Measurements from ENCODE around the gene CYP4A22. TPM values are rescaled to one million over a fixed set of nuclear protein-coding genes. Genes with fewer than 3 reads are reported as not detected.

The CYP4A22 gene
- total and polyA plus RNA-seq, 9 of the 15 experiments (the other 6 are each of a cell fraction or from before 2014, with no cell fraction given) = 0.07 TPM; not detected in 8

- TF ChIP-seq ZNF785 (CRISPR knock-in tag; IDR thresholded peaks at IDR 0.05) (no peak), ERF (CRISPR knock-in tag; IDR thresholded peaks at IDR 0.05) (no peak), BHLHE40 (IDR thresholded peaks at IDR 0.05; ENCODE audit: low read length) (no peak), ZNF311 (CRISPR knock-in tag; IDR thresholded peaks at IDR 0.05) (no peak), STAT5B (CRISPR knock-in tag; IDR thresholded peaks at IDR 0.05) (no peak), GABPB2 (CRISPR knock-in tag; conservative IDR thresholded peaks at IDR 0.05) (no peak), ESRRA (IDR thresholded peaks at IDR 0.05; ENCODE audit: borderline replicate concordance, low read depth) (no peak), RBM14 (IDR thresholded peaks at IDR 0.05; ENCODE audit: borderline replicate concordance, insufficient read depth, low read depth, low read length) (no peak), SMC3 (conservative IDR thresholded peaks at IDR 0.05; ENCODE audit: insufficient read depth, low read depth, low read length) (no peak), ZBTB26 (CRISPR knock-in tag; IDR thresholded peaks at IDR 0.05) (no peak), MIER1 (IDR thresholded peaks at IDR 0.05; ENCODE audit: low read depth) (no peak), USF2 (CRISPR knock-in tag; IDR thresholded peaks at IDR 0.05) (no peak), NCOA1 (IDR thresholded peaks at IDR 0.05; ENCODE audit: low read depth) (no peak), FOXO4 (CRISPR knock-in tag; IDR thresholded peaks at IDR 0.05) (no peak), ZNF212 (CRISPR knock-in tag; IDR thresholded peaks at IDR 0.05) (no peak), POLR2AphosphoS2 (IDR thresholded peaks at IDR 0.05; ENCODE audit: low read length) (no peak), ZNF140 (CRISPR knock-in tag; IDR thresholded peaks at IDR 0.05) (no peak), IRF9 (tag; IDR thresholded peaks at IDR 0.05) (no peak), CSDE1 (IDR thresholded peaks at IDR 0.05) (no peak), PRPF4 (IDR thresholded peaks at IDR 0.05; ENCODE audit: insufficient read depth, low read depth, low read length, poor library complexity, severe bottlenecking) (no peak), ZFP36 (IDR thresholded peaks at IDR 0.05; ENCODE audit: low read depth, low read length, partially characterized antibody) (no peak), SREBF2 (CRISPR knock-in tag; IDR thresholded peaks at IDR 0.05) (no peak)
These were observed 47.0 kb downstream of the CYP4A22 start (continued) for GRCh38 chr1:47184090-47184821.

Measured in K562 (cell line).